GM21737 (cell line): ENCODE results near the gene PPP6R2.

Experiments
- ATAC-seq: cut with Tn5 transposase; IDR thresholded peaks from one replicate; pipeline ENCODE4 v1.9.1; 2021; ENCODE audit warnings: mild to moderate bottlenecking, moderate library complexity; ENCODE audit not compliant: unreplicated experiment

PPP6R2 gene

DNA sequence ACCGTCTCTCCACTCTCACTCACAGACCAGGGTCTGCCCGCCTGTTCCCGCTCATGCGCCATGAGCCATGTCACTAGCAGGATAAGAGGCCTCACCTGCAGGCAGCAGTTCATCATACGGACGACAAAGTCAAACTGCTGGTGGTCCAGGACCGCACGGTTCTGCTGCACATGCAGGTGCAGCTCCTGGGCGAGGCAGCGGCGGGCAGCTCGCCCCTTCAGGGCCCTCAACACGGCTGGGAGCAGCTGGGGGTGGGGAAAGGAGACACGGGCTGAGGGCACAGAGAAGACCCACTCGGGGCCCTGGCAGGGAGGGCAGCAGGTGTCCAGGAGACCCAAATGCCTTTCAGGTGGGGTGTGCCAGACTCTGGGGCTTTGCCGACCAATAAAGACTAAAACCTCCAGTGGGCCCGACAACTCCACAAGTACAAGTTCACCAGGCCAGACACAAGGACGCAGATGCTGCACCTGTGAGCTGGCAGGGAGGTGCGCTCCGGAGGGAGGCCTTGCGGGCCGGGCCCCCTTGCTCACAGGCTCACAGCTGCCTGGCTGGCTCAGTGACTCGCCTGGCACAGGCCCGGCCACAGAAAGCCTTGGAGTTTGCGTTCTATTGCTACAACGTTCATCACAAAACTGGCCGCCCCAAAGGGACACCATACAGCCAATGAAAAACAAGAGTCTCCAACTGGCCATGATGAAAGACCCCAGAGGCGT, 120.2 kb downstream of the PPP6R2 start:
- no peak for ATAC-seq

DNA sequence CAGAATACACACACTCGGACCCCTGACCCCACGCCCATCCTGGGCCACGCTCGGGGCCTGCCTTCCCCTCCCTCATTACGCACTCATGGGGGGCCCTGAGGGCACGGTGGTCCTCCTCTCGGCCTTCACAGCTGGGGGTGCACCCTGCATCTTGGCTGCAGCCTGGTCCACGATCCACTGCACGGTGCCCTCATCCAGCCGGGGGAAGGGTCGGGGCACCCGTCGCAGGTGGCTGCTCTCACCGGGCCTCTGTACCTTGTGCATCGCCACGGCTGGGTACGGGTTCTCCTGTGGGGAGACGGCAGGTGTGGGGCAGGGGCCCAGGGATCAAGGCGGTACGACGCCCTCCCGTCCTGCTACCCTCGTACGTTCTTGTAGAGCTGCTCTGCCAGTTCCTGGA, 121.3 kb downstream of the PPP6R2 start:
- no peak for ATAC-seq

DNA sequence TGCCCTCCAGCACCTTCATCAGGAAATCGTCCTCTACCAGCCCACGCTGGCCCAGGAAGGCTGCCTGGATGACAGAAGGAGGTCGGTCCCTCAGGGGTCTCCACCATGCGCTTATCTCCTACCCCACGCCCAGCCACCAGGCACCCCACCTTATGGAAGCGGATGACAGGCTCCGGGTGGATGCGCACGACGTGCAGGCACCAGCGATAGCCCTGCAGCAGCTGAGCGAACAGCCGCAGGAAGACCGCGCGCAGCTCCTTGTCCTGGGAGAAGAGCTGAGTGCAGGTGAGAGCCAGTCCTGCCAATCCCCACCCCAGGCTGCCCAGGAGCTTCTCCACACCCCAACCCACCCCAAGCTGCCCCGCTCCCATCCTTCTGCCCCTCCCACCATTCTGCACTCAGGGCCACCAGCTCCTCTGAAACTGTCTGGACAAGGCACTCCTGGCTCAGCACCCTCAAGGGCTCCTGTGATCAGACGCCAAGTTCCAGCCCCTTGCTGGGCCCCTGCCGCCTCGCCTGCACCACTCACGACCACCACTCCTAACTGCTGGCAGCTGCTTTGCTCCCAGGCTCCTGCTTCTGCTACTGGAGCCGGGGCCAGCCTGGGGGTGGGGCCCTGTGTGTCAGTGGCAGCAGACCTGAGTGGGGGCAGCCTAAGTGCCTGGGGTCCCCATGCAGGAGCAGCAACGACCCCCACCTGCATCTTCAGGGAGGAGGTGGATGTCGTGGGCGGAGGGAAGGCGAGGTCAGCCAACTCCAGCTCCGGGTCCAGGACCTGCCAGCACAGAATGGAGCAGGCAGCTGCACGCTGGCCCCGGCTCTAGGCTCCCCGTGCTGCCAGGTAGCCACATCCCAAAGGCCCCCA, 122.2 kb downstream of the PPP6R2 start:
- ATAC-seq, result no peak

DNA sequence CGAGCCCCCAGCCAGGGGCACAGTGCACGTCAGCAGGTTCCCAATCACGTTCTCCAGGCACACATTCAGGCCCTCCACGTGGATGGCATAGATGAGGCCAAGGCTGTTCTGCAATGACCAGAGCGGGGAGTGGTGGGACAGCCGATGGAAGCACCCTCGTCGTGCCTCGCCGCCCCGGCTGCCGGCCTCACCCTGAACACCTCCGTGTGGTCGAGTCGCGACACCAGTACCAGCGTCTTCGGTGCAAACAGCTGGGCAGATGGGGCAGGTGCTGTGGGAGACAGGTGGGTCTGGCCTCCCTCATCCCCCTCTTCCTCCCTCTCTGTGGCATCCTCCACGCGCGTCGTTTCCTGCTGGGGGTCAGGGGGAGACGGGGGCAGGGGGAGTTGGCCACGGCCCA, 124.2 kb downstream of the PPP6R2 start:
- no peak for ATAC-seq

DNA sequence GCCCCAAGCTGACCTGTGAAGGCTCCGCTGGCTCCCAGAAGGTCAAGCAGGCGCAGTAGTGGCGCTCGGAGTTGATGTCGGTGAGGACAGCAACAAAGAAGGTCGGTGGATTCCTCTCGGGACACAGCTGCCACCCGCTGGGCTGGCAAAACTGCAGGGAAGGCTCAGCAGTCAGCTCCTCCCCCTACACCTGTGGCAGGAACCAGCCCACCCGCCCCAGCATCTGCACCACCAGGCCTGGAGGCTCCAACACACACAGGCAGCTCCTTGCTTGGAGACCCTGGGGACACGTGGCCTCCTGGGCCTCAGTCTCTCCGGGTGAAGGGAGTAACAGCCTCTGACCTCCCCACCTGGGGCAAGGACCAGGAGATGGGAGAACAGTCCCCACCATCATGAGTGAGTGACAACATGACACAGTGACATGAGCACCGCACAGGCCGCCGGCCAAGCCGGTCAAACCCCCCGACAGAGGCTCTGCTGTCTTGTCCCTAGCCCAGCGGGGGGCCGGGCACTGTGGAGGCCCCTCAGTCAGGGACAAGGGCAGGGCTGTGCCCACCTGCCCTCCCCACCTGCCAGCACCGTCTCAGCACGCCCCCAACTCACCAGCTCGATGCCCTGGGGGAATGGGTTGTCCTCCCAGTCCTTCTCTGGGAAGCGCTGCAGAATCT, 124.8 kb downstream of the PPP6R2 start:
- ATAC-seq, result no peak

DNA sequence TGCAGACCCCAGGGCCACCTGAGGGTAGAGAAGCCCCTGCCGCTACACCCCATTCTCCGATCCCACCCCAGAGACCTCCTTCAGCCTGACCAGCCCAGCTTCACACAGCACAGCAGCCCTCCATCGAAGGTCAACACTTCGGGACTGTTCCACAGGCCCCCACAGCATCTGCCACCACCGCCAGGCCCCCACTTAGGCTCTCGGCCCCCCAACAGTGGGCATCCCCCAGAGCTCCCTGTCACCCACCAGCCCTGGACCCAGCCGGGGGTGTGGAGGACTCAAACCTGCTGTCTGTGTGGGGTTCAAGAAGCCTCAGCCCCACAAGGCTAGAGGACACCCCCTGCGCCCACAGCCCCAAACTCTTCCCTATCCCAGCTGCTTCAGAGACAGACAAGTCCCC, 125.5 kb downstream of the PPP6R2 start:
- no peak for ATAC-seq

DNA sequence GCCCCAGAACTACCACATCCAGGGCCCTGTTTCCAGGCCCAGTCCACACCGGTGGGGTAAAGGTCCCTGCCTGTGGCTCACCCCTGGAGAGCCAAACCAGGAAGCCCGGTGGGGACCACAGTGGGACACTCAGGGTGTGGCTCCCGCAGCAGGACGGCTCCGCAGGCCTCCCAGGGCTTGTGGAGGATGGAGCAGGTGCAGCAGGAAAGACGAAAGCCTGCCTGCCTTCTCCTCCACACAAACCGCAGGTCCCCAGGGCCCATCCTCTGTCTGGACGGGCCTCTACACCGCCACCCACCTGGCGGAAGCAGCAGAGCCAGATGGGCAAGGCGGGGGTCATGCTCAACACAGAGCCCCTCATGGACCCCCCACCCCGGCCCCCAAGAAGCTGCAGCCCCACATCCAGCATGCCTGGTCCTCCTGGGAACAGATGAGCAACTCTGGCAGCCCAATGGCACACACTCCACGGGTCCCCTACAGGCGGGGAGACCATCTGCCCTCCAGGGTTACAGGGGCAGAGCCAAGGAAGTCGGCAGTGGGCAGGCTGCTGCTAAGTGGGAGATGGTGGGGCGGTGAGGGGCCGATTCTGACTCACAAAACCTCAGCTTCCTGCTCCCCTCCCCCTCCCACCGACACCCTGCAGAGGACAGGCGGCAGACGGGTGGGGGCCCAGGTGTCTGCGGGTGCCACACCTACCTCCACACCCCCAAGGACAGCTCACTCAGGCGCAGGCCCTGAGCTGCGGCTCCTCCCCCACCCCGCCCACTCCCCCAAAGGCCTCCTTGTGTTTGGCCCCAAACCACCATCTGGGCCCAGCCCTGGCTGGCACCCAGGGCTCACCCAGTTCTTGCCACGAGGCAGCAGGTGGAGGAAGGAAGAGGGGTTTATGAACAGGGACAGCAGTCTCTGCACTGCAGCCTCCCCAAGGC, 126.5 kb downstream of the PPP6R2 start:
- ATAC-seq, result peak; percentile 49

DNA sequence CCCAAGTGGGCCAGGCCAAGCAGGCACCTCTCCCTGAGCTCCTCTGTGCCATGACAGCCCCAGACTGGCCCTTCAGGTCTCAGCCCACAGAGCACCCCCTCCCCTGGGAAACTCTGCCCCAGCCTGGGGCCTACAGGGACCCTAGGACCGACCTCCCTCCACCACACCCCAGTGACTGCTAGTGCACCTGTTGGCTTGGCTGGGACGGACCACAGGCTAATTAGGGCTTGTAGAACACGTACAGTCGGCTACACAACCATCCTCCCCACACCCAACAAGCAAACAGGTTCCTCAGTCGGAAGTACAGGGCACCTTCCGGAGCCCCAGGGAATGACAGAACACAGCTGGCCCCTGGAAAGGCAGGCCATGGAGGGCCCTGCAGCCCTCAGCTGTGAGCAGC, 127.4 kb downstream of the PPP6R2 start:
- no peak for ATAC-seq

DNA sequence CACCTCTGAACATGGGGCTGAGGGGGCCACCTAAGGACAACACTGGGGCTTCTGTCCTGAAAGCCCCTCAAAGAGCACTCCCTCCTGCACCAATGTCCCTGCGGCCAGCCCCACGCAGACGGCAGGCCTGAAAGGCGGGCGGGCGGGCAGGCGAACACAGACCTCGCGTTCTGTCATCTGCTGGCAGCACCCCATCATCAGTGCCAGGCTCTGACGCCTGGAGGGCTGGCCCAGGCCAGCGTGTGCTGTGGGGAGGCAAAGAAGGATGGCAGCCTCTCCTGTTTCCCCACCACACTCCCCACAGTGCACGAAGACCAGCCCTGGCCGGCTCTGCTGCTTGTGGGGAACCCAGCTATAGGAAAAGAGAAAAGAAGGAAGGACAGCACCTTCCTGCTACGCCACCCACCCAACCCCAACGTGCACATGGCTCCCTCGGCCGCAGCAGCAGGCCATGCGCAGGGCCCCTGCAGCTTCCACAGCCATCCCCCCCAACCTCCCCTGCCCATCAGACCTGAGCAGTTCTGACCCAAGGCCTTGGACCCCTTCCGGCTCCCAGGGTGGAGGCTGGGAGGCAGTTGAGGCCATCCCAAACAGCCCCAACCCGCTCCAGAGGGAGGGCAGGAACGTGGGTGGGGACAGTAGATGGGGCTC, 128.2 kb downstream of the PPP6R2 start:
- ATAC-seq, result no peak

DNA sequence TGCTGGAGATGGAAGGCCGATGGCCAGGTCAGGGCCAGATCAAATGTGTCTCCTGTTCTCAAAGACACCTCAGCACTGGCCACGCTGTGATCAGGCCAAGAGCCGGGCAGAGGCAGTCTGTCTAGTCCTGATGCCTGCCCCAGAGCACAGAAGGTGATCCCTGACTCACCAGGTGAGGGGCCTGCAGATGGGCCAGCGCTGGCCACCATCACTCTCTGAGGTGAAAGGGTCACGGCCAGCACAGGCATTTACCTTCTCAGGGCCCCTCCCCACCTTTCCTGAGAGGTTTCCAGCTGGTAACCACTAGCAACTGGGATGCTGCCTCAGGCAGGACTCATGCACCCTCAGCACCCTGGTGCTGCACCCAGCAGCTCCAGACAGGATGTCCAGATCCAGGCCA, 128.8 kb downstream of the PPP6R2 start:
- no peak for ATAC-seq

DNA sequence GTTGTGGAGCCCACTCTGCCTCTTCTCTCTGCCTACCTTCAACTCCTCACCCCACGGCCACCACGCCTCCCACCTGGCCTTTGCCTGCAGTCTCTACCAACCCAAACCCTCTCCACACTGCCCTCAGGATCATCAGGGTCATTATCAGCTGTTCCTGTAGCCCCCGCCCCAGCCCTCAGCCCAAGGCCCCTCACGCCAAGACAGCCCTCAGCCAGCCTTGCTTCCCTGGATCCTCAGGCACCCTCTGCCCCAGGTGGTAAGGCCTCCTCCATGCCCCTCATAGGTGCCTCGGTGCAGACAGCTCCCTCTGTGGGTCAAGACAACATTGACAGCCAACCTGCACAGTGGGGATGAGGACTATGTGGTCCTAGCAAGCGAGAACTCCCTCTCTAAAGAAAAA, 130.0 kb downstream of the PPP6R2 start:
- no peak for ATAC-seq

DNA sequence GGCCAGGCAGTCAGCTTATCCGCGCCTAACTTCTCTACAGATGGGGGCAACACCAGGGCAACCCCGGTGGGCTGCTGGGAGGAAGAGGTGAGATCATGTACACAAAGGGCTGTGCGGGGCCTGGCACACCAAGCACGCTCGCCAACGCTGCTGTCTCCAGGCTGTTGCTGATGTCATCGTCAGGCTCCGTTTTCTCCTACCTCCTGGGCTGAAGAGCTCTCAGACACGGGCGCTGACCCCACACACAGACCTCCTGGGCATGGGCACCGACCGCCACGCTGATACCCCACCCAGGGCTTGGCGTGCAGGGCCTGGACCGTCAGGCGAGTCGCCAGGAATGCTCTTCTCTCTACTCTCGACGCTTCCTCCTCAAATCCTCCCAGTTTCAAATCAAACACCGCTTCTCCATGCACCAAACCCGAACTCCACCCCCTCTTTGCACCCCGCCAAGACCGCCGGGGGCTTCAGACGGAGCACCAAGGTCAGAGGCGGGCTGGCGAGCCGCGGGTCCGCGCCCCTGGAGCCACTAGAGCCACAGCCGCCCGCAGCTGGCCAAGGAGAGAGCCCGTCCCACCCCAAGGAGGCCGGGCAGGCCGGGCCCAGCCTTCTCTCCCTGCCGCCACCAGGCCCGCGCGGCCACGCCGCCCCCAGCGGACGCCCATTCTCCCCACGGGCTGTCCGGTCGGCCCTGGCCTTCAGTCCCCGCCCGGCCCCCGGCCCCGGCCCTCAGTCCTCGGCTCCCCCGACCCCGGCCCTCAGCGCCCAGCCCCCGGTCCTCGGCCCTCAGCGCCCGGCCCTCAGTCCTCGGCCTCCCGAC, 130.9 kb downstream of the PPP6R2 start:
- ATAC-seq, result no peak

DNA sequence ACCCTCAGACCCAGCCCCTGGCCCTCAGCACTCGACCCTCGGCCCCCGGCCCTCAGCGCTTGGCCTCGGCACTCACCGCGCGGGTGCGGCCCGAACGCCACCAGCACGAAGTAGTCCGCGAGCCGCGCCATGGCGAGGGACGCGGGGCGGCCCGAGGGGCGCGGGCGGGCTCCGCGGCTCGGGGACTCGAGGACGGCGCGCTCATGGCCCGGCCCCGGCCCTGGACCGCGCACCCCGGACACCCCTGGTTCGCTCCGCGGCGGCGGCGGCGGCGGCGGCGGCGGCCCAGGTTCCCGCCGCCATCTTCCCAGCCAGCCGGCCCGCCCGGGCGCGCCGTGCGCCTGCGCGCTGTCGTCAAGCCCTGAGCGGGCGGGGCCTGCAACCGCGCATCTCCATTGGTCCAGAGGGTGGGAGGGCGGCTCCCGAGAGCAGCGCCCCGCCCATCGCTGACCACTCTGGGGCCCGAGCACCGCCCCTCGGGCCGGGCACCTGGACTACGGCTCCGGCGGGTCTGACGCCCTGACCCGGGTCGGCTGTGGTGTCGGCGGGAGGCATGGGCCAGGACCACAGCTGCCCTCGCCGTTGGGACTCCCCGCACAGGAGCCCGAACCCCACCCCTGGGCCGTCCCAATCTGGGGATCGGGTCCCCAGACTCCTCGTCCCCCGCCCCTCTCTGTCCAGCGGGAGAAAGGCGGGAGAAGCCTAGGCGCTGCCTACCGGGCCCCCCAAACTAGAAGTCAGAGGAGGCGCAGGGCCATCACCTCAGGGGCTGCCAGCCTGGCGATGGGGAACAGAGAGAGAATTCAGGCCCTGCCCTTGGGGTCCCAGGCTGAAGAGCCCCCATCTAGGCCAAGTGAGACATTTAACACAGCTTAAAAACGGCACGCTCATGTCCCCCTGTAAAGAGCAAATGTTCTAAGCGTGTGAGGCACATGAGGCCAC, 131.9 kb downstream of the PPP6R2 start, which contains the start of gene SBF1:
TSS of gene SBF1 (minus strand) at position 326 of the 942 bp plus-strand sequence. CDS start at position 131, 195 bp downstream.
- ATAC-seq, result peak; percentile 59

DNA sequence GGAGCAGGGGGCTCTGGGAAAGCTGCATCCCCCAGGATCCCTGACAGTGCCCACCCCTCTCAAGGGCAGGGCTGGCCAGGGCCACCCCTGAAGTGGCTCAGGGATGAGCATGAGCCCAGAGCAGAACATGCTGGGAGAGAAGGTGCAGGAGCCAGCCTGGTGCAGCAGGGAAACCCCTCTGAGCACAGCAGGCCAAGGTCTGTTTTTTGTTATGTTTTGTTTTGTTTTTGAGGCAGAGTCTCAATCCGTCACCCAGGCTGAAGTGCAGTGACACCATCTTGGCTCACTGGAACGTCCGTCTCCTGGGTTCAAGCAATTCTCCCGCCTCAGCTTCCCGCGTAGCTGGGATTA, 132.5 kb downstream of the PPP6R2 start:
- no peak for ATAC-seq

DNA sequence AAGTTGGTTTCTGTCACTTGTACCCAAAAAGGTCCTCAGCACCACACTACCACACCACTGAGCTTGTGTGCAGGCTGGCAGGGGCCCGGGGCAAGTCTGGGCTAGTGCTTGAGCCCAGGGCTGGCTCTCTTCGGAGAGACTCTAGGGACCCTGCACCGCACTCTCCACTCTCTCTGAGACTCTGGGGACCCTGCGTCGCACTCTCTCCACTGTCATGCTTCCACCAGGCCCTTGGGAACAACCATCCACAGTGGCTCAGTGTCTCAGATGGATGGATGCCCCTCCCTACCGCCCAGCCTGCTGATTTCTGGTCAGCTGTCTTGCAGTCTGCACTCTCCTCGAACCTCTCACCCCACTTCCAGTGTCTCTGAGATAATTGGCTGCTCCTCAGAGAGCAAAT, 133.7 kb downstream of the PPP6R2 start:
- no peak for ATAC-seq

DNA sequence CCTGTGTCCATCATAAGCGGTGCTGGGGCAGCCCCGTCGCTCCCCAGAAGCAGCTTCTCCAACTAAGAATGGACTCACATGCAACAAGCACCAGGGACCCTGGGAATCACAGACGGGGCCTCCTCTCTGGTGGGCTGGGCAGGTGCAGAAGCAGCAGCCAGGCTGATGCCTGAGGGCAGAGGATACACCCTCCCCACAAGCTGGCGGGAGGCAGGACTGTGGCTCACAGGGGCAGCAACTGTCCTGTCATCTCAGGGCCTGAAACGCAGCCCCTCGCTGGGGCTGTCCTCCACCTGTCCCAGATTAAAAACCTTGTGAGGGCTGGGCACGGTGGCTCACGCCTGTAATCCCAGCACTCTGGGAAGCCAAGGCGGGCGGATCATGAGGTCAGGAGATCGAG, 134.8 kb downstream of the PPP6R2 start:
- no peak for ATAC-seq

DNA sequence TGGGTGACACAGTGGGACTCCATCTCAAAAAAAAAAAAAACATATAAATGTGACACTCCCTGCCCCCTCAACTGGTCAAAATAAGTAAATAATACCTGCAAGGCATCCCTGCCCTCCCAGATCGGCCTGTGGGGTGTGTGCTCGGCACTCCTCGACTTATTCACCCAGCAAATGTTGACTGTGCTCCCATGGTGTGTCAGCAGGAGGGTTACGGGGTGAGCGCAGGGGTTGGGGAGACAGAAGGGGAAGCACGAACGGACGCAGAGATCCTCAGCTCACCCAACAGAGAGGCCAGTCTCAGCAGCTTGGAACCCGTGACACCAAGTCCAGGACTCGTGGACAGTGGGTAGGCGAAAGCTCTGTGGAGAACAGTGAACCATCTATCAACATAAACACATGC, 136.6 kb downstream of the PPP6R2 start:
- no peak for ATAC-seq

DNA sequence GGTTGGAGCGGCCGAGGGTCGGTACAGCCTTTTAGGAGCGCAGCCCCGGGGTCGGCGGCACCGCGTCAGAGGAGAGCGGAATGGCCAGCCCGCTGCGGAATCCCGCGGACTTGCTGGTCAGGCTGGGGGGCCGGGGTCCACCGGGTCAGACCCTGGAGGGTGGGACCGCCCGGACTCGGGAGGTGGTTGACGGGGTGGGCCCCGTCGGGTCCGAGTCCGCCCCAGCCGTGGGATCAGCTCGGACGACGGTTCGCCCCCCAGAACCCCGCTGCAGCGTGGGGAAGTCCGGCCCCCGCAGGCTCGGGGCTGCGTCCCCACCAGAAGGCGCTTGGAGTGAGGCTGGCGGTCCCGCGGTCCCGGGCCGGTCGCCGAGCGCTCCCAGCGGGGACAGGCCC, 137.9 kb downstream of the PPP6R2 start:
- ATAC-seq, result no peak
